IPS DF 19.7 (cell line): ENCODE data around the gene GREB1.

Experiments
- DNase-seq: peaks from one replicate; pipeline ENCODE4 v3.0.0-alpha.2; 2013; ENCODE audit warnings: low read depth, low spot score

Gene GREB1

GRCh38 chr2:11512431-11512830 is 21.4 kb upstream of the GREB1 start:
- no peak for DNase-seq

- no peak for DNase-seq
These were observed 20.5 kb upstream of the GREB1 start for GRCh38 chr2:11513319-11513718.

- DNase-seq, result no peak
These were observed 19.6 kb upstream of the GREB1 start for GRCh38 chr2:11514081-11514730.

- DNase-seq, result no peak
These were observed 18.9 kb upstream of the GREB1 start for GRCh38 chr2:11514904-11515303.

- no peak for DNase-seq
These were observed 18.3 kb upstream of the GREB1 start for GRCh38 chr2:11515490-11515981.

GRCh38 chr2:11516984-11517648 is 16.7 kb upstream of the GREB1 start:
- no peak for DNase-seq

GRCh38 chr2:11517906-11518305 is 15.9 kb upstream of the GREB1 start:
- DNase-seq, result no peak

GRCh38 chr2:11520092-11520693 is 13.7 kb upstream of the GREB1 start:
- no peak for DNase-seq

GRCh38 chr2:11521775-11522174 is 12.1 kb upstream of the GREB1 start:
- no peak for DNase-seq

- no peak for DNase-seq
These were observed 9.4 kb upstream of the GREB1 start for GRCh38 chr2:11524470-11524869.

- no peak for DNase-seq
These were observed 8.1 kb upstream of the GREB1 start for GRCh38 chr2:11525762-11526161.

GRCh38 chr2:11527001-11527400 is 6.8 kb upstream of the GREB1 start:
- DNase-seq, result no peak

- DNase-seq, result no peak
These were observed 5.6 kb upstream of the GREB1 start for GRCh38 chr2:11528228-11528627.

- DNase-seq, result no peak
These were observed 2.9 kb upstream of the GREB1 start for GRCh38 chr2:11530864-11531465.

GRCh38 chr2:11532416-11533055 is 1.3 kb upstream of the GREB1 start:
- DNase-seq, result no peak

GRCh38 chr2:11534071-11534745 is 363 bp downstream of the GREB1 start:
- DNase-seq, result no peak

- DNase-seq, result no peak
These were observed 1.1 kb downstream of the GREB1 start for GRCh38 chr2:11534746-11535484.

GRCh38 chr2:11535899-11536344 is 2.1 kb downstream of the GREB1 start:
- no peak for DNase-seq

- no peak for DNase-seq
These were observed 4.1 kb downstream of the GREB1 start for GRCh38 chr2:11537951-11538350.

GRCh38 chr2:11539317-11540147 is 5.7 kb downstream of the GREB1 start:
- no peak for DNase-seq
